Head of caudate nucleus (tissue), 42 donors: ENCODE results near the gene TAS2R41.

Experiments
- DNase-seq, 42 donors: peaks; one replicate each; pipeline versions ENCODE4 v3.0.0 to v3.0.0-alpha.2; 2020 to 2021; ENCODE audit warnings: mixed read lengths in 7 of 42
- intact Hi-C: fragments of 100-400 bp; cut with DNase I; formaldehyde crosslinking; loops from one replicate; pipeline ENCODE4 v1.15.0; 2022

Gene TAS2R41

DNA sequence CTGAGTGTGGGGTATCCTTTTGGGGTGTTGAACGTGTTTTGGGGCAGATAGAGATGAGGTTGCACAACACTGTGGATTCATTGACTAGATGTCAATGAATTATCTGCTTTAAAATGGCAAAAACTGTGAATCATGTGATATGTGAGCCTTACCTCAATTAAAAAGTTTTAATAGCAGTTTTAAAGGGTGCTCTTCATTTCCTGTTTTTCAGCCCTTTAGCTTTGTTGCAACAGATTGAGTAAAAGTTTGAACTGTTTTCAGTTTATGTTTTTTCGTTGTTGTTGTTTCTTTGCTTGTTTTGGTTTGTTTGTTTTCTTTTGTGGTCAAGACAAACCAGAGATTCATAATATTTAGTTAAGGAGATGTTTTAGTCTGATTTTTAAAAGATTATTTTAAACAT is 9.4 kb downstream of the TAS2R41 start:
- DNase-seq = no peak
- intact Hi-C loops = no loop called here

DNA sequence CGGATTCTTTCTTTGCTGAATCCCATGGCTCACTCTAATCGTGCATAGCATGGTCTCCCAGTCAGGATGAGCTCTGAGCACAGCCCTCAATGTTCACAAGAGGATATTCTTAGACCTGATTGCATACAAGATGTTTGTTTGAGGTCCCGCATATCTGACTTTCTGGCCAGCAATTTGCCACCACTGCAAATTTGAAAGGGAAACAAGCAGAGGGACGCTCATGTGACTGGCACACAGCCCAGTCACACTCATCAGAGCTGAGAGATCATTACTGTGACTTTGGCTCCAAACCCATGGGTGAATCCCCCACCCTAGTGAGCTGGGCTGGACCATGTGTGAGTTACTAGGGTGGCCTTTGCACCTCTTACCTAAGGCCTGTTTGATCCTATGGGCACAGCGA is 9.9 kb downstream of the TAS2R41 start:
- intact Hi-C loops = no loop called here
- peak in 5 of 42 donors; percentile 7 to 31 (median 15) for DNase-seq

- DNase-seq = no peak
- intact Hi-C loops = no loop called here
Measured at GRCh38 chr7:143490717-143491306, 13.1 kb downstream of the TAS2R41 start.

GRCh38 chr7:143492043-143492471 is 14.4 kb downstream of the TAS2R41 start:
- intact Hi-C loops = no loop called here
- DNase-seq = no peak

DNA sequence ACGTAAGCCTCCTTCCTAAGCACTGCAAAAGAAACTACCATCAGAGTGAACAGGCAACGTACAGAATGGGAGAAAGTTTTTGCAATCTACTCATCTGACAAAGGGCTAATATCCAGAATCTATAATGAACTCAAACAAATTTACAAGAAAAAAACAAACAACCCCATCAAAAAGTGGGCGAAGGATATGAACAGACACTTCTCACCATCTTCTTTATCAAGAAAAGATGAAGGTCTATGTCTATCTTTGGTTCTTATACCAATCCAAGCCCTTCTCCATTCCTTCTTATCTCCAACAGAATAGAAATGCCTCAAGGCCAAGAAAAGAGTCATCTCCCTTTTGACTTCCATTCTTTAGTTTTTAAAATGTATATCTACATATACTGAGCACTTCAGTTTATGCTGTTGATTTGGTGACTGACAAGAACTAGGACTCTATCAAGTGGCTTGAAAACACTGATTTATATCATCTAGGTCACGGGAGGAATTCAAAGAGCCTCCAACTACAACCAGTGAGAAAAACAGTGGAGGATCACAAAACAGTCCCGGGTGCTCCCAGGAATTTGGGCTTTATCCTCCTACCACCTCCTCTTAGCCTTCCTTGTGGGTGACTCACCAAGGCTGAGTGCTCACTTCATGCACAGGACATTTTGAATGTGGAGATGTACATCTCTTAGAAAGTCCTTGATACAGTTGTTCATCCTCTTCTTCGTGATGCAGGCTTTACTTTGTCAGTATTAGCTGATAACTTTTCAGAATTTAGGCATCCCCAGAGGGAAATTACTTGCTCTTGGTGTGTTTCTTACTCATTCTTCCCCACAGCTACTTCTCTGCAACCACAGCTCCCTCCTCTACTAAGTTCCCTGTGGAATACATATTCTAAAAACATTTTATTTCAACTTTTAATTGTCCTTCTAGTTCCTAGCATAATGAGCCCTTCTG is 15.4 kb downstream of the TAS2R41 start:
- no peak for DNase-seq
- intact Hi-C loops = no loop called here

DNA sequence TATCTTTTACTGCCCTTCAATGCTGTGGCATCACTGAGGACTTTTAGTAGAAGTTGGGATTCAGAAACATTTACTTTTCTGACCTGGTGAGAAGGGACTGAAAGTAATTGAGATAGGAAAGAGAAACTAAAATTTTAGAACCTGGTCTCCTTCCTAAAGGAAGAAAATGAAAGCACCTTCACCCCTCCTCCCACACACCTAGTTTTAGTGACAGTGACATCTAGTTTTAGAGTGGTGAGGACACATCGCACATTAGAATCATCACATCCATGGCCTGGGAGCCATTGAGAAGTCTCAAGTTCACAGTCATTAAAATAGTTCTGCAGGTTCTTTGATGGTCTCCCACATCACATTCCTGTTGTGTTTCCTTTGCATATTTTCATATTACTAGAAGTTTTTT is 16.1 kb downstream of the TAS2R41 start:
- DNase-seq = no peak
- intact Hi-C loops = no loop called here

GRCh38 chr7:143494622-143495021 is 16.9 kb downstream of the TAS2R41 start:
- intact Hi-C loops = no loop called here
- DNase-seq = no peak

- no peak for DNase-seq
- intact Hi-C loops = no loop called here
Measured at GRCh38 chr7:143495851-143496250, 18.2 kb downstream of the TAS2R41 start.

DNA sequence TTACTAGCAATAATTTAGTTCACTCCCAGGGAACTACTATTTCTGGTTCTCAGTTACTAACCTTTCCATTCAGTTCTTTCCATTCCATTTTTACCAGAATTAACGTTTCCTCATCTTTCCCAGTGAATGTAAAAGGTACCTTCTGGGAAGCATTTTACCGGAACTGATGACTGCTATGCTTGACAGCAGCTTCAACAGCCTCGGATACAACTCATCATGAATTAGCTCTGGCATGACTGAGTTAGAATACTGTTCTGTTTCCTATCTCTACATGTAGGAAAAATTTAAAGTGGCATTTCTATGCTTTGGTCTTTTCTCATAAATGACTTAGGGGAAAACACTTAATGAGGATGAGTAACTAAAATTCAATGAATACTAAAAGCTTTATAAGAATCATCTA is 18.6 kb downstream of the TAS2R41 start:
- no peak for DNase-seq
- intact Hi-C loops = no loop called here

GRCh38 chr7:143497008-143497795 is 19.5 kb downstream of the TAS2R41 start:
- DNase-seq = no peak
- intact Hi-C loops = no loop called here

DNA sequence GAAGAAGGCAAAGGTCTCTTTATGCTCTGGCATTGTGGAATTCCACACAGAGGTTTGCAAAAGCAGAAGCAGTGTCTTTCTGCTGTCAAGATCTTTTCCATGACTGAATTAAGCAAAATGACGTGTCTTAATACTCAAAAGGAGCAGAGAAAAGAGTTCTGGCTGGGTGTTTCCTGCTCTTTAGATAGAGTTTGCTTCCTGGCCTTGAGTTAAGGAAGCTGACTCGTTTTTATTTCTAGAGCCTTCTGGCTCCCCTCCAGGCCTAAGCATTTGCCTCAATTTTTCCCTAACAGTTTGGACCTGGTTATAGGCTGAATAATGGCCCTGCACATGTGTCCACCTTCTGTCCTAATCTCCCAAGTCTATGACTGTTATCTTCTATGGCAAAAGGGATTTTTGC is 21.6 kb downstream of the TAS2R41 start:
- intact Hi-C loops = no loop called here
- no peak for DNase-seq

- no peak for DNase-seq
- intact Hi-C loops = no loop called here
Measured at GRCh38 chr7:143499743-143500348, 22.2 kb downstream of the TAS2R41 start.

GRCh38 chr7:143503261-143503660 is 25.6 kb downstream of the TAS2R41 start:
- no peak for DNase-seq
- intact Hi-C loops = no loop called here

DNA sequence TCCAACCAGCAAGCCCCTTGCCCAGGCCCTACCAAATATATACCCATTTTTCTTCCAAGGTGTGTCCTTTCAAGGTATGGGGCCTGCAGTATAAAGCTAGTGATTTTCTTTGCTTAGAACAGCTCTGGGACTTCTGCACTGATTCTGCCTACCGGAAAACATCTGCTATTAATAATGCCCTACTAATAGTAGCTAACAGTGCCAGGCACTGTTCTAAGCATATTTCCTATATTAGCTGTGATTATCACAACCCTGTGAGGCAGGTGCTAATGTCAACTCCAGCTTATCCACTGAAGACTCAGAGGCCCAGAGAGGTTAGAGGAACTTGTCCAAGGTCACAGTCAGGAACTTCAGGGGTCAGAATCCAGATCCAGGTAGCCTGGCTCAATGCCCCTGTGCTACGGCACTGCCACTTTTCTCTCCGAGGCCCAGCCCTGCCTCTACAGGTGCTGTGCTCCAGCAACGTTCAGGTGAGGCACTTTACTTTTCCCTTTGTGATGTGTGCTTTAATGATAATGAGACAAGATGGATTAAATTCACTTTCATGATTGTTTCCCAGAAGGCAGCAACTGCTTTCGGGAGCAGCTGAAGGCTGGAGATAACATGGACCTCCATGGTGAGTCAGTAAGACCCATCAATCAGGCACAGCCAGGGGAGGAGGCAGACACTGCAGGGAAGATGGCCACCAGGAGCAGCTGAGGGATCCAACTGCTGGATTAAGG is 26.7 kb downstream of the TAS2R41 start:
- intact Hi-C loops = no loop called here
- DNase-seq = no peak

- no peak for DNase-seq
- intact Hi-C loops = no loop called here
Measured at GRCh38 chr7:143504937-143505297, 27.2 kb downstream of the TAS2R41 start.

DNA sequence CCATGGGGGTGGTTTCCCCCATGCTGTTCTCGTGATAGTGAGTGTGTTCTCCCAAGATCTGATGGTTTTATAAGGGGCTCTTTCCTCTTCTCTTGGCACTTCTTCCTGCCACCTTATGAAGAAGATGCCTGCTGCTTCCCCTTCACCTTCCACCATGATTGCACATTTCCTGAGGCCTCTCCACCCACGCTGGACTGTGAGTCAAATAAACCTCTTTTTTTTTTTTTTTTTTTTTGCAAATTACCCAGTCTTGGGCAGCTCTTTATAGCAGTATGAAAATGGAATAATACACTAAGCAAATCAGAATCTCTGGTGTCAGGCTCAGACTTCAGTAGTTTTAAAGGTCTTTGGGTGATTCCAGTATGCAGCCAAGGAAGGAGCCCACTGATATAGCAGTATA is 28.2 kb downstream of the TAS2R41 start:
- intact Hi-C loops = no loop called here
- no peak for DNase-seq

DNA sequence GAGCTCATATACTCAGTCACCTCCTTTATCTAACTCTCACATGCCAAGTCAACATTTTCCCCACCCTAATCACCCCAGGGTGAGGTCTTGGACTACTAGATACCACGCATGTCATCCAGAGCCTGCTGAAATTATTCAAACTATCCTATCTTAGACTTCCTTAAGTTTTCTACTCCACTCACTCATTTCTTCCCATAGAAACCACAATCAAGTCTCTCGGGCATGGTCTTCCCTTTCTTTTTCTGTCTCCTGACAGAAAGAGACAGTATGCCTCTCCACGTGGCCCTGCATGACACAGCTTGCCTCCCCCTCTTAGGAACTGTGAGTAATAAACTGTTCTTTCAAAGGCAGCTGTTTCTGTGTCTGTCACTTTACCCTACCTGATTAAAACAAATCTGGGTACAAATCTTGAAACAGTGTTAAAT is 29.4 kb downstream of the TAS2R41 start:
- DNase-seq = peak in 35 of 42 donors; percentile 14 to 79 (median 52)
- intact Hi-C loops = no loop called here

- intact Hi-C loops = no loop called here
- DNase-seq = no peak
Measured at GRCh38 chr7:143507534-143508055, 29.9 kb downstream of the TAS2R41 start.
